ENCODE data around the gene CRISP3.

DNA sequence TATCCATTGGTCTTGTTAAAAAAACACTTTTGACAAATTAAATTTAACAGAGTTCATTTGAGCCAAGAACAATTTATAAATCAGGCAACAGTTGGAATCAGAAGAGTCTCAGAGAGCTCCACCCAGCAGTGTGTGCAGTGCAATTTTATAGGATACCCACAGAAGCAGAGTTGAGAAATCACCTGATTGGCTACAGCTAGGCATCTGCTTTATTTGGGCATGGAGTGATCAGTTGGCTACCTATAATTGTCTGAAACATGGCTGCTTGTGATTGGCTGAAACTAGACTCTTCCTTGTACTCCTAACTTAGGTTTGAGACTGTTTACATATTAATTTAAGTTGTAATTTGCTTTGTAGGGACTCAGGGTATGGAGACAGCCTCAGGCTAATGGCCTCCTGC lies 30.9 kb upstream of the CRISP3 start:
- no peak for TF ChIP-seq POLR2AphosphoS5 (IDR thresholded peaks at IDR 0.05; ENCODE audit: low read depth, low read length)
- no peak for TF ChIP-seq TAF1 (IDR thresholded peaks at IDR 0.05; ENCODE audit: borderline replicate concordance, insufficient read depth, low read length)
- no peak for TF ChIP-seq SIN3A (IDR thresholded peaks at IDR 0.05; ENCODE audit: borderline replicate concordance, insufficient read depth, low read length)
- TF ChIP-seq, protein P1, sequence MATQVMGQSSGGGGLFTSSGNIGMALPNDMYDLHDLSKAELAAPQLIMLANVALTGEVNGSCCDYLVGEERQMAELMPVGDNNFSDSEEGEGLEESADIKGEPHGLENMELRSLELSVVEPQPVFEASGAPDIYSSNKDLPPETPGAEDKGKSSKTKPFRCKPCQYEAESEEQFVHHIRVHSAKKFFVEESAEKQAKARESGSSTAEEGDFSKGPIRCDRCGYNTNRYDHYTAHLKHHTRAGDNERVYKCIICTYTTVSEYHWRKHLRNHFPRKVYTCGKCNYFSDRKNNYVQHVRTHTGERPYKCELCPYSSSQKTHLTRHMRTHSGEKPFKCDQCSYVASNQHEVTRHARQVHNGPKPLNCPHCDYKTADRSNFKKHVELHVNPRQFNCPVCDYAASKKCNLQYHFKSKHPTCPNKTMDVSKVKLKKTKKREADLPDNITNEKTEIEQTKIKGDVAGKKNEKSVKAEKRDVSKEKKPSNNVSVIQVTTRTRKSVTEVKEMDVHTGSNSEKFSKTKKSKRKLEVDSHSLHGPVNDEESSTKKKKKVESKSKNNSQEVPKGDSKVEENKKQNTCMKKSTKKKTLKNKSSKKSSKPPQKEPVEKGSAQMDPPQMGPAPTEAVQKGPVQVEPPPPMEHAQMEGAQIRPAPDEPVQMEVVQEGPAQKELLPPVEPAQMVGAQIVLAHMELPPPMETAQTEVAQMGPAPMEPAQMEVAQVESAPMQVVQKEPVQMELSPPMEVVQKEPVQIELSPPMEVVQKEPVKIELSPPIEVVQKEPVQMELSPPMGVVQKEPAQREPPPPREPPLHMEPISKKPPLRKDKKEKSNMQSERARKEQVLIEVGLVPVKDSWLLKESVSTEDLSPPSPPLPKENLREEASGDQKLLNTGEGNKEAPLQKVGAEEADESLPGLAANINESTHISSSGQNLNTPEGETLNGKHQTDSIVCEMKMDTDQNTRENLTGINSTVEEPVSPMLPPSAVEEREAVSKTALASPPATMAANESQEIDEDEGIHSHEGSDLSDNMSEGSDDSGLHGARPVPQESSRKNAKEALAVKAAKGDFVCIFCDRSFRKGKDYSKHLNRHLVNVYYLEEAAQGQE (IDR thresholded peaks at IDR 0.05; ENCODE audit: insufficient read depth in 1 of 2, low read depth in 2 of 2, low read length in 2 of 2): no peak
- TF ChIP-seq FOXP2 (optimal IDR thresholded peaks at IDR 0.05; ENCODE audit: borderline replicate concordance, extremely low read depth, extremely low read length, insufficient read depth): no peak

All from PFSK-1 (cell line).